PC-3 (cell line): ENCODE data around the gene AP3M1. TPM values are rescaled to one million over a fixed set of nuclear protein-coding genes. Genes with fewer than 3 reads are reported as not detected.

Experiments used
- ATAC-seq: fragments of 200-7000 bp; cut with Tn5 transposase; 2 replicates; pipeline ENCODE4 v1.9.1; 2020; ENCODE audit warnings: mild to moderate bottlenecking, moderate library complexity
- BruUV-seq: library from RNA; stranded (reverse); fragments of 400-500 nt; replicated peaks from 2 replicates; lab custom pipeline; 2021; lab: Mats Ljungman, UMichigan
- CTCF ChIA-PET: fragments of 300-600 bp; sonication (Branson Sonifier 250); formaldehyde crosslinking; loops from one replicate; lab custom pipeline; 2022; ENCODE audit warnings: antibody characterized with exemption; lab: Charles Lee
- POLR2A ChIA-PET: fragments of 300-600 bp; sonication (Branson Sonifier 250); formaldehyde crosslinking; loops from one replicate; lab custom pipeline; 2022; ENCODE audit warnings: antibody characterized with exemption; ENCODE audit not compliant: unreplicated experiment; lab: Charles Lee
- DNase-seq: peaks from one replicate; pipeline ENCODE4 v3.0.0-alpha.2; 2015
- H2AFZ ChIP-seq: fragments of 300-600 bp; sonication (generic); 2 replicates; pipeline ENCODE4 v1.6.0; 2016; ENCODE audit warnings: antibody characterized with exemption, low read length
- H3F3A ChIP-seq: fragments of 300-600 bp; sonication (generic); one replicate; pipeline ENCODE4 v1.6.0; 2017; ENCODE audit warnings: antibody characterized with exemption, low read length, control low read depth, mild to moderate bottlenecking; ENCODE audit not compliant: unreplicated experiment
- H3K27ac ChIP-seq: fragments of 300-600 bp; sonication (generic); 2 replicates; pipeline ENCODE4 v1.5.1; 2016; ENCODE audit warnings: mild to moderate bottlenecking, low read length
- H3K27me3 ChIP-seq: fragments of 300-600 bp; sonication (generic); 2 replicates; pipeline ENCODE4 v1.6.1; 2016; ENCODE audit warnings: low read length, mixed read lengths
- H3K36me3 ChIP-seq: fragments of 300-600 bp; sonication (generic); 2 replicates; pipeline ENCODE4 v1.6.1; 2016; ENCODE audit warnings: low read depth, mixed run types, low read length, mixed read lengths
- H3K4me1 ChIP-seq: fragments of 300-600 bp; sonication (generic); 2 replicates; pipeline ENCODE4 v1.5.1; 2016; ENCODE audit warnings: low read length; ENCODE audit not compliant: insufficient read depth
- H3K4me2 ChIP-seq: fragments of 300-600 bp; sonication (generic); 2 replicates; pipeline ENCODE4 v1.6.0; 2016; ENCODE audit warnings: low read length
- H3K4me3 ChIP-seq: fragments of 300-600 bp; sonication (generic); 2 replicates; pipeline ENCODE4 v1.5.1; 2016; ENCODE audit warnings: mild to moderate bottlenecking, low read length, mixed read lengths
- H3K79me2 ChIP-seq: fragments of 300-600 bp; sonication (generic); 2 replicates; pipeline ENCODE4 v1.6.1; 2017; ENCODE audit warnings: low read length, mixed read lengths
- H3K9ac ChIP-seq: fragments of 300-600 bp; sonication (generic); 2 replicates; pipeline ENCODE4 v1.6.0; 2016; ENCODE audit warnings: mild to moderate bottlenecking, low read length
- H3K9me2 ChIP-seq: fragments of 300-600 bp; sonication (generic); replicated peaks from 2 replicates; pipeline ENCODE4 v1.6.1; 2016; ENCODE audit warnings: mixed run types, low read length, mixed read lengths
- H3K9me3 ChIP-seq: fragments of 300-600 bp; sonication (generic); 2 replicates; pipeline ENCODE4 v1.6.1; 2016; ENCODE audit warnings: low read length, mixed read lengths
- H4K20me1 ChIP-seq: fragments of 300-600 bp; sonication (generic); 2 replicates; pipeline ENCODE4 v1.6.1; 2016; ENCODE audit warnings: low read length, mixed read lengths
- EZH2 ChIP-seq: fragments of 300-600 bp; sonication (generic); IDR thresholded peaks from one replicate; pipeline ENCODE4 v1.6.1; 2017; ENCODE audit warnings: antibody characterized with exemption, mild to moderate bottlenecking, low read length; ENCODE audit not compliant: unreplicated experiment
- EZH2phosphoT487 ChIP-seq: fragments of 300-600 bp; sonication (generic); IDR thresholded peaks from 2 replicates; pipeline ENCODE4 v1.6.1; 2018; ENCODE audit warnings: mild to moderate bottlenecking, antibody characterized with exemption, low read length, borderline replicate concordance
- intact Hi-C: fragments of 100-400 bp; cut with micrococcal nuclease; formaldehyde crosslinking; loops from 2 replicates; pipeline ENCODE4 v1.9.0; 2023
- total RNA-seq: library from RNA; depleted of rRNA; stranded (reverse); fragments of >200 nt; gene quantifications from 2 replicates; pipeline ENCODE4 v1.2.3, GENCODE V29; 2014
- TF ChIP-seq, protein P1 (sequence below): fragments of 300-600 bp; sonication (generic); conservative IDR thresholded peaks from 2 replicates; pipeline ENCODE4 v1.5.1; 2017; ENCODE audit warnings: antibody characterized with exemption, low read depth, mild to moderate bottlenecking, low read length

The AP3M1 gene
- total RNA-seq, 1 experiment from 2014 or later = 165 TPM

DNA sequence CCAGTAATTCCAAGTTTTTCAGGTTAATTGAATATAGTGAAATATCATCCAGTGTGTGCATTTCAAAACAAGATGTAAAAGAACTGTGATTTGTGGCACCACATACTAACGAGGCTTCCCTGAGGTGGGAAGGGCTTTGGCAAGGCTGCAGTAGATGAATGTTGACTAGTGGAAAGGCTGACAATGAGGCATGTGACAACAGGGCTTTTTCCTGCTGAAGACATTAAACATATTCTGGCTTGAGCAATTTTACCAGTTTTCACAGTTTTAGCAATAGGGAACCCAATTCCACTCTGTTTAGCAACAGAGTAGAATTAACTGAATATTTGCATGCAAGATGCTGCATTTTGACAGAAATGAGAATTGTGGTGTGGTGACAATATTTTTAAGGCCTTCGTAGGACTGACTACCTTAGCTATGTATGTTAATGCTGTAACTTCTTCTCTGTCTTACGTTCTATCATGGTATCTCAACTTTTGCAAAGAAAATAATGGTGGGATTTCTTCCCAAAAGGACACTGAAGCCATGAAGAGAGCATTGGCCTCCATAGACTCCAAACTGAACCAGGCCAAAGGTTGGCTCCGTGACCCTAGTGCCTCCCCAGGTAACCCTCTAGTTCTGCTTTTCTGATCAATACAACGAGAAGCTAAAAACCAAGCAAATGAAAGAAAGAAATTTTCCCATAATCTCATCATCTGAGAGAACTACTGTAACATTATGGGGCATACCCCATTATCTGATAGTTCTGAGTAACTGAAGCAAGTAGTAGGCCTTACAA is 68.5 kb downstream of the AP3M1 start:
- BruUV-seq = no TSS peak

DNA sequence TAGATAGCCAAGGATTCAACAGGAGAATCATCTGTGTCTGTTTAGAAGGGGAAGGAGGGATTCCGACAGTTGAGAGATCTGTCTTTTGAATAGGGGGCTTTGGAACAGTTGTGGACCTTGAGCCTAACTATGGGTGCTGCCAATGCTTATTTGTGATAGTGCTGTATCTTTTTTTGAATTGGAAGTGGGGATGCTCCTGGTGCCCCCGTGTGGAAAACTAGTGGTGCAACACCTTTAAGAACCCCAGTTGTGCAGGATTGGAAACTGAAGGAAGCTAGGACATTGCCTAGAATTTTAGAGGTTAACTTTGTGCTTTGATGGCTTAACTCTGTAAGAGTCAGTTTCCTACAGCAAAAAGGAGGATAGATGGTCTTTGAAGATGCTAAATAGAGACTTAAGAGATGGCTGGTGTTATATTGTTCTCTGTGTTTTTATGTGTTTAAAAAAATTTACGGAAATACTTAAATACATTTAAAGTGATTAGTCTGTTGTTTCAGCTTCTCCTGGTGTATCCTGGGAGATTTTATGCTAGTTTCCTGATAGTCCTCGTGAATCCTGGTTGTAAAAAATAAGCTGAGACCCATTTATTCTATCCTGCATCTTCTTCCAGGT is 69.3 kb downstream of the AP3M1 start:
- TF ChIP-seq, protein P1, sequence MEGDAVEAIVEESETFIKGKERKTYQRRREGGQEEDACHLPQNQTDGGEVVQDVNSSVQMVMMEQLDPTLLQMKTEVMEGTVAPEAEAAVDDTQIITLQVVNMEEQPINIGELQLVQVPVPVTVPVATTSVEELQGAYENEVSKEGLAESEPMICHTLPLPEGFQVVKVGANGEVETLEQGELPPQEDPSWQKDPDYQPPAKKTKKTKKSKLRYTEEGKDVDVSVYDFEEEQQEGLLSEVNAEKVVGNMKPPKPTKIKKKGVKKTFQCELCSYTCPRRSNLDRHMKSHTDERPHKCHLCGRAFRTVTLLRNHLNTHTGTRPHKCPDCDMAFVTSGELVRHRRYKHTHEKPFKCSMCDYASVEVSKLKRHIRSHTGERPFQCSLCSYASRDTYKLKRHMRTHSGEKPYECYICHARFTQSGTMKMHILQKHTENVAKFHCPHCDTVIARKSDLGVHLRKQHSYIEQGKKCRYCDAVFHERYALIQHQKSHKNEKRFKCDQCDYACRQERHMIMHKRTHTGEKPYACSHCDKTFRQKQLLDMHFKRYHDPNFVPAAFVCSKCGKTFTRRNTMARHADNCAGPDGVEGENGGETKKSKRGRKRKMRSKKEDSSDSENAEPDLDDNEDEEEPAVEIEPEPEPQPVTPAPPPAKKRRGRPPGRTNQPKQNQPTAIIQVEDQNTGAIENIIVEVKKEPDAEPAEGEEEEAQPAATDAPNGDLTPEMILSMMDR = no peak
- TF ChIP-seq EZH2phosphoT487 = no peak
- no peak for TF ChIP-seq EZH2
- Histone ChIP-seq H2AFZ (no peak overlapping the region), H3K79me2 (peaks cover 55% of the 10 kb centered on the region), H4K20me1 (peaks cover 6% of the 10 kb centered on the region; the same call in 1 of the 2 replicates), H3K27ac (no peak overlapping the region), H3K9ac (no peak overlapping the region; the same call in 1 of the 2 replicates), H3K27me3 (no peaks in the 10 kb centered on the region), H3K9me3 (no peaks in the 10 kb centered on the region), H3K4me2 (no peak overlapping the region), H3F3A (peaks cover 22% of the 10 kb centered on the region), H3K9me2 (no peaks in the 10 kb centered on the region), H3K4me3 (no peak overlapping the region), H3K4me1 (peaks cover 43% of the 10 kb centered on the region), H3K36me3 (peaks cover 50% of the 10 kb centered on the region)
- intact Hi-C loops = loop anchor here (1.0 to 5.0 kb wide), 8 partner anchors 46 to 234 kb away; no protein-coding TSS in a partner anchor
- ChIA-PET CTCF (interaction anchor here (0.5 to 2.4 kb wide), 39 partner anchors 13 to 1488 kb away, joined by 3 to 27 read pairs (median 5); partner anchors contain the start of gene VCL), POLR2A (interaction anchor here (0.5 to 0.6 kb wide), 5 partner anchors 16 to 201 kb away, joined by 3 to 5 read pairs (median 4); no protein-coding TSS in a partner anchor)
- DNase-seq (peak; percentile 94), ATAC-seq (peak; percentile 49)
- BruUV-seq = no TSS peak

More for the DNA sequence above, 68.5 kb downstream of the AP3M1 start:
- Histone ChIP-seq H3K9ac (no peak overlapping the region), H3K4me1 (peaks cover 40% of the 10 kb centered on the region), H3K27me3 (no peaks in the 10 kb centered on the region), H3K9me2 (no peaks in the 10 kb centered on the region), H3K4me2 (no peak overlapping the region), H3K27ac (no peak overlapping the region), H3K79me2 (peaks cover 48% of the 10 kb centered on the region), H3F3A (peaks cover 27% of the 10 kb centered on the region), H4K20me1 (peaks cover 6% of the 10 kb centered on the region; the same call in 1 of the 2 replicates), H2AFZ (no peak overlapping the region), H3K36me3 (peaks cover 49% of the 10 kb centered on the region), H3K4me3 (no peak overlapping the region), H3K9me3 (no peaks in the 10 kb centered on the region)
- TF ChIP-seq, protein P1 = no peak
- TF ChIP-seq EZH2phosphoT487 (no peak), EZH2 (no peak)
- DNase-seq (no peak), ATAC-seq (no peak)
- intact Hi-C loops = loop anchor here (1.0 to 5.0 kb wide), 8 partner anchors 47 to 235 kb away; no protein-coding TSS in a partner anchor
- ChIA-PET POLR2A (interaction anchor here (0.5 to 0.6 kb wide), 4 partner anchors 15 to 202 kb away, joined by 3 to 5 read pairs (median 4); no protein-coding TSS in a partner anchor), CTCF (interaction anchor here (0.5 to 2.4 kb wide), 37 partner anchors 12 to 1488 kb away, joined by 3 to 27 read pairs (median 5); partner anchors contain the start of gene VCL)
